ENCODE measurements around the gene YIPF3. TPM values are rescaled to one million over a fixed set of nuclear protein-coding genes. Genes with fewer than 3 reads are reported as not detected.

YIPF3 gene
- total and polyA plus RNA-seq, 9 of the 15 experiments (the other 6 are each of a cell fraction or from before 2014, with no cell fraction given), result 27.5 to 75.3 (median 57.6) TPM

- TF ChIP-seq YY1 (IDR thresholded peaks at IDR 0.05; ENCODE audit: borderline replicate concordance in 1 of 3, control insufficient read depth in 1 of 3, extremely low read depth in 1 of 3, insufficient read depth in 3 of 3, insufficient read length in 1 of 3, insufficient replicate concordance in 2 of 3, low read depth in 1 of 3, low read length in 2 of 3) (peak; percentile 83 to 97 (median 95)), CHD2 (IDR thresholded peaks at IDR 0.05; ENCODE audit: low read depth, low read length) (peak; percentile 97), CHCHD3 (CRISPR knock-in tag; IDR thresholded peaks at IDR 0.05) (no peak), MLX (CRISPR knock-in tag; conservative IDR thresholded peaks at IDR 0.05) (0 out of 4 replicates have a peak, but pooled peaks of 1 of the 2 experiments have one; percentile 67), RERE (CRISPR knock-in tag; IDR thresholded peaks at IDR 0.05; ENCODE audit: borderline replicate concordance) (peak; percentile 92; the same call in 1 of the 2 replicates), RBM22 (IDR thresholded peaks at IDR 0.05; ENCODE audit: low read depth, low read length, poor library complexity, severe bottlenecking) (no peak), TAF1 (IDR thresholded peaks at IDR 0.05; ENCODE audit: control insufficient read depth, extremely low read depth, insufficient read depth, low read length, severe bottlenecking) (peak; percentile 87), CBFB (CRISPR knock-in tag; IDR thresholded peaks at IDR 0.05) (no peak), ZNF384 (IDR thresholded peaks at IDR 0.05; ENCODE audit: low read depth, low read length) (no peak)
- TF ChIP-seq, protein P1, sequence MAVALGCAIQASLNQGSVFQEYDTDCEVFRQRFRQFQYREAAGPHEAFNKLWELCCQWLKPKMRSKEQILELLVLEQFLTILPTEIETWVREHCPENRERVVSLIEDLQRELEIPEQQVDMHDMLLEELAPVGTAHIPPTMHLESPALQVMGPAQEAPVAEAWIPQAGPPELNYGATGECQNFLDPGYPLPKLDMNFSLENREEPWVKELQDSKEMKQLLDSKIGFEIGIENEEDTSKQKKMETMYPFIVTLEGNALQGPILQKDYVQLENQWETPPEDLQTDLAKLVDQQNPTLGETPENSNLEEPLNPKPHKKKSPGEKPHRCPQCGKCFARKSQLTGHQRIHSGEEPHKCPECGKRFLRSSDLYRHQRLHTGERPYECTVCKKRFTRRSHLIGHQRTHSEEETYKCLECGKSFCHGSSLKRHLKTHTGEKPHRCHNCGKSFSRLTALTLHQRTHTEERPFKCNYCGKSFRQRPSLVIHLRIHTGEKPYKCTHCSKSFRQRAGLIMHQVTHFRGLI (CRISPR knock-in tag; IDR thresholded peaks at IDR 0.05), result no peak
- TF ChIP-seq, protein P2, sequence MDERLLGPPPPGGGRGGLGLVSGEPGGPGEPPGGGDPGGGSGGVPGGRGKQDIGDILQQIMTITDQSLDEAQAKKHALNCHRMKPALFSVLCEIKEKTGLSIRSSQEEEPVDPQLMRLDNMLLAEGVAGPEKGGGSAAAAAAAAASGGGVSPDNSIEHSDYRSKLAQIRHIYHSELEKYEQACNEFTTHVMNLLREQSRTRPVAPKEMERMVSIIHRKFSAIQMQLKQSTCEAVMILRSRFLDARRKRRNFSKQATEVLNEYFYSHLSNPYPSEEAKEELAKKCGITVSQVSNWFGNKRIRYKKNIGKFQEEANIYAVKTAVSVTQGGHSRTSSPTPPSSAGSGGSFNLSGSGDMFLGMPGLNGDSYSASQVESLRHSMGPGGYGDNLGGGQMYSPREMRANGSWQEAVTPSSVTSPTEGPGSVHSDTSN (CRISPR knock-in tag; IDR thresholded peaks at IDR 0.05; ENCODE audit: low read depth), result no peak
- TF ChIP-seq, protein P2 (tag; conservative IDR thresholded peaks at IDR 0.05; ENCODE audit: low read depth), result no peak
- TF ChIP-seq, protein P3, sequence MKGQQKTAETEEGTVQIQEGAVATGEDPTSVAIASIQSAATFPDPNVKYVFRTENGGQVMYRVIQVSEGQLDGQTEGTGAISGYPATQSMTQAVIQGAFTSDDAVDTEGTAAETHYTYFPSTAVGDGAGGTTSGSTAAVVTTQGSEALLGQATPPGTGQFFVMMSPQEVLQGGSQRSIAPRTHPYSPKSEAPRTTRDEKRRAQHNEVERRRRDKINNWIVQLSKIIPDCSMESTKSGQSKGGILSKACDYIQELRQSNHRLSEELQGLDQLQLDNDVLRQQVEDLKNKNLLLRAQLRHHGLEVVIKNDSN (CRISPR knock-in tag; IDR thresholded peaks at IDR 0.05), result peak; percentile 55
Measured at GRCh38 chr6:43516697-43517504, at the start of gene YIPF3, which contains the start of gene POLR1C (continued).
